Measurements from ENCODE around the gene ZNF277. TPM values are rescaled to one million over a fixed set of nuclear protein-coding genes. Genes with fewer than 3 reads are reported as not detected.
"Not testable (repeated sequence)": the region's sequence is repeated elsewhere in the genome, so short reads cannot be mapped to it uniquely, and the experiment has no call there.

ZNF277 gene
- total RNA-seq, 1 donor from 2014 or later: 16.2 TPM

DNA sequence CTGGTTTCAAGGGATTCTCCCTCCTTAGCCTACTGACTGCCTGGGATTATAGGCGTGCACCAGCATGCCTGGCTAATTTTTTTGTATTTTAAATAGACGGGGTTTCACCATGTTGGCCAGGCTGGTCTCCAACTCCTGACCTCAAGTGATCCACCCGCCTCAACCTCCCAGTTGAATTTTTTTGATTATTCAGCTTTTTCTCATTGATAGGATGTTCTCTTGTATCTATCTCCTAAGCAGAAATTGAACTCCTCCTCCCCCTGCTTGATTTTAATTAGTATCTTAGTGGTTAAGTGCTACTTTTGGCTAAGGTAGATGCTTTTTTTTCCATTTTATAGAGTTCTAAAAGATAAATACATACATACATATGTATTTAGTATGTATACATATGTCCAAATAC, 101.0 kb downstream of the ZNF277 start:
- no peak overlapping the region for H3K27ac Mint-ChIP-seq (ENCODE audit: unreplicated experiment)
- DNase-seq (ENCODE audit: low spot score): no peak
- TF ChIP-seq, protein P1, sequence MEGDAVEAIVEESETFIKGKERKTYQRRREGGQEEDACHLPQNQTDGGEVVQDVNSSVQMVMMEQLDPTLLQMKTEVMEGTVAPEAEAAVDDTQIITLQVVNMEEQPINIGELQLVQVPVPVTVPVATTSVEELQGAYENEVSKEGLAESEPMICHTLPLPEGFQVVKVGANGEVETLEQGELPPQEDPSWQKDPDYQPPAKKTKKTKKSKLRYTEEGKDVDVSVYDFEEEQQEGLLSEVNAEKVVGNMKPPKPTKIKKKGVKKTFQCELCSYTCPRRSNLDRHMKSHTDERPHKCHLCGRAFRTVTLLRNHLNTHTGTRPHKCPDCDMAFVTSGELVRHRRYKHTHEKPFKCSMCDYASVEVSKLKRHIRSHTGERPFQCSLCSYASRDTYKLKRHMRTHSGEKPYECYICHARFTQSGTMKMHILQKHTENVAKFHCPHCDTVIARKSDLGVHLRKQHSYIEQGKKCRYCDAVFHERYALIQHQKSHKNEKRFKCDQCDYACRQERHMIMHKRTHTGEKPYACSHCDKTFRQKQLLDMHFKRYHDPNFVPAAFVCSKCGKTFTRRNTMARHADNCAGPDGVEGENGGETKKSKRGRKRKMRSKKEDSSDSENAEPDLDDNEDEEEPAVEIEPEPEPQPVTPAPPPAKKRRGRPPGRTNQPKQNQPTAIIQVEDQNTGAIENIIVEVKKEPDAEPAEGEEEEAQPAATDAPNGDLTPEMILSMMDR (IDR thresholded peaks at IDR 0.05): no peak
- no peaks in the 10 kb centered on the region for H3K9me3 Mint-ChIP-seq (ENCODE audit: low read depth)
- H3K27me3 Mint-ChIP-seq (ENCODE audit: low read depth): no peaks in the 10 kb centered on the region
- H3K4me3 Mint-ChIP-seq (ENCODE audit: unreplicated experiment): no peak overlapping the region
- peaks cover 11% of the 10 kb centered on the region for H3K36me3 Mint-ChIP-seq (ENCODE audit: low read depth)
- H3K4me1 Mint-ChIP-seq (ENCODE audit: low read depth): peaks cover 5% of the 10 kb centered on the region

- no peak for DNase-seq (ENCODE audit: low spot score)
- TF ChIP-seq, protein P1 (IDR thresholded peaks at IDR 0.05): no peak
- H3K4me1 Mint-ChIP-seq (ENCODE audit: low read depth): no peaks in the 10 kb centered on the region
- H3K36me3 Mint-ChIP-seq (ENCODE audit: low read depth): peaks cover 11% of the 10 kb centered on the region
- H3K27me3 Mint-ChIP-seq (ENCODE audit: low read depth): no peaks in the 10 kb centered on the region
- no peak overlapping the region for H3K4me3 Mint-ChIP-seq (ENCODE audit: unreplicated experiment)
- no peak overlapping the region for H3K27ac Mint-ChIP-seq (ENCODE audit: unreplicated experiment)
- no peaks in the 10 kb centered on the region for H3K9me3 Mint-ChIP-seq (ENCODE audit: low read depth)
Observed at GRCh38 chr7:112308974-112309373, 102.5 kb downstream of the ZNF277 start.

DNA sequence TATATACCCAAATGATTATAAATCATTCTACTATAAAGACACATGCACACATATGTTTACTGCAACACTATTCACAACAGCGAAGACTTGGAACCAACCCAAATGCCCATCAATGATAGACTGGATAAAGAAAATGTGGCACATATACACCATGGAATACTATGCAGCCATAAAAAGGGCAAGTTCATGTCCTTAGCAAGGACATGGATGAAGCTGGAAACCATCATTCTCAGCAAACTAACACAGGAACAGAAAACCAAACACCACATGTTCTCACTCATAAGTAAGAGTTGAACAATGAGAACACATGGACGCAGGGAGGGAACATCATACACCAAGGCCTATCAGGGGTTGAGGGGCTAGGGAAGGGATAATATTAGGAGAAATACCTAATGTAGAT, 110.3 kb downstream of the ZNF277 start:
- Mint-ChIP-seq H3K36me3 (ENCODE audit: low read depth) (peaks cover 13% of the 10 kb centered on the region), H3K9me3 (ENCODE audit: low read depth) (peaks cover 12% of the 10 kb centered on the region)
- not testable (repeated sequence) for H3K27me3 Mint-ChIP-seq (ENCODE audit: low read depth); H3K4me3 Mint-ChIP-seq (ENCODE audit: unreplicated experiment); H3K27ac Mint-ChIP-seq (ENCODE audit: unreplicated experiment); DNase-seq (ENCODE audit: low spot score); H3K4me1 Mint-ChIP-seq (ENCODE audit: low read depth)

DNA sequence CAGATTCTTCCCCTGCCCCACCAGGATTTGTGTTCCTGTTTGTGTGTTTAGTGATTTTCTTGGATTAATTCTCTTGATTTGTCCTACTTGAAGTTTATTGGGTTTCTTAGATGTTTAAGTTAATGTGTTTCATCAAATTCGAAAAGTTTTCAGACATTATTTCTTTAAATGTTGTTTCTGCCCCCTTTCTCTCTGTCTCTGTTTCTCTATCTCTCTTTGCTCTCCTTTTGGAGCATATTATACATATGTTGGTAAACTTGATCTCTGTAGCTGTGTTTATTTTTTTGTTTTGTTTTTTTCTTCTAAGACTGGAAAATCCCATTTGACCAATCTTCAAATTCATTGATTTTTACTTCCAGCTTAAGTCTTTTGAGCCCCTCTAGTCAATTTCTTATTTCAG, 115.6 kb downstream of the ZNF277 start:
- TF ChIP-seq, protein P1 (IDR thresholded peaks at IDR 0.05): no peak
- H3K36me3 Mint-ChIP-seq (ENCODE audit: low read depth): peaks cover 27% of the 10 kb centered on the region
- no peaks in the 10 kb centered on the region for H3K4me1 Mint-ChIP-seq (ENCODE audit: low read depth)
- H3K9me3 Mint-ChIP-seq (ENCODE audit: low read depth): peaks cover 21% of the 10 kb centered on the region
- no peaks in the 10 kb centered on the region for H3K27me3 Mint-ChIP-seq (ENCODE audit: low read depth)
- H3K27ac Mint-ChIP-seq (ENCODE audit: unreplicated experiment): no peak overlapping the region
- H3K4me3 Mint-ChIP-seq (ENCODE audit: unreplicated experiment): no peak overlapping the region
- DNase-seq (ENCODE audit: low spot score): no peak

DNA sequence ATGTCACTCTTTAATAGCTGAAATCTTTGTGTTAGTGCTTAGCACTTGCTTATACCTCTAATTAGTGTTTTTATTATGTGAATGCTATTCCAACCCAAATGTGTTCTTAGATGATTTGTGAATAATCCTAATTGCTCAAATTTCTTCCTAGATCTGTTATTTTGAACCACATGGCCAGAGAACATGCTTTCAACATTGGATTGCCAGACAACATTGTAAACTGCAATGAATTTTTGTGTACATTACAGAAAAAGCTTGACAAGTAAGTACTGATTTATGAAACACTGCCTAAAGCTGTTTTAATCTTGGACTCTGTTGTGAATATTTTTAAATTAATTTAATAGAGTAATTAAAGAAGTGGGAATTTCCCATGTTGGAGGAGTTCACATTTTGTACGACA, 121.1 kb downstream of the ZNF277 start:
- Mint-ChIP-seq H3K27ac (ENCODE audit: unreplicated experiment) (no peak overlapping the region), H3K4me3 (ENCODE audit: unreplicated experiment) (no peak overlapping the region), H3K27me3 (ENCODE audit: low read depth) (no peaks in the 10 kb centered on the region), H3K36me3 (ENCODE audit: low read depth) (peaks cover 20% of the 10 kb centered on the region), H3K9me3 (ENCODE audit: low read depth) (peaks cover 7% of the 10 kb centered on the region), H3K4me1 (ENCODE audit: low read depth) (peaks cover 6% of the 10 kb centered on the region)
- DNase-seq (ENCODE audit: low spot score): no peak
- TF ChIP-seq, protein P1 (IDR thresholded peaks at IDR 0.05): no peak

DNA sequence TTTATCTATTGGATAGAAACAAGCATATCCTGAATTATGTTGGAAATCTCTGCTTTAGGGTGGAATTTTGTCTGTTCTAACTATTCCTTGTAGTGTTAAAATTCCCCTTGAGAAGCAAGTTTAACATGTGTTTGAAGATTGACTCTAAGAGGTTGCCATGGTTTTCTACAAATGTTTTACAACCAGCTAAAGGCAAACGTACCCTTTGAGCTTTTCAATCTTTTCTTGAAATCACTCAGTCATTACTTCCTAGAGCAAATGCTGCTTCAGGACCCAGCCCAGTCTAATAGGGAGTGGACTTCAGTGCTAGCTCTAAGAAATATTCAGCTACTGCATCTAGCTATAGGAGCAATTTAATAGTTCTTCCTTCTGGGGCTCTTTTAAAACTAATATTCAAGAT, 125.0 kb downstream of the ZNF277 start:
- DNase-seq (ENCODE audit: low spot score): no peak
- H3K4me3 Mint-ChIP-seq (ENCODE audit: unreplicated experiment): no peak overlapping the region
- peaks cover 6% of the 10 kb centered on the region for H3K4me1 Mint-ChIP-seq (ENCODE audit: low read depth)

More for the DNA sequence above, 125.0 kb downstream of the ZNF277 start:
- TF ChIP-seq, protein P1 (IDR thresholded peaks at IDR 0.05): no peak
- Mint-ChIP-seq H3K27ac (ENCODE audit: unreplicated experiment) (no peak overlapping the region), H3K9me3 (ENCODE audit: low read depth) (no peaks in the 10 kb centered on the region), H3K27me3 (ENCODE audit: low read depth) (no peaks in the 10 kb centered on the region), H3K36me3 (ENCODE audit: low read depth) (peaks cover 15% of the 10 kb centered on the region)
